Stimulated activated effector memory CD8-positive, alpha-beta T cell treated with anti-CD3 and anti-CD28 coated beads, Interleukin-12 subunit alpha, Interleukin-12 subunit beta, amount 100 ng/mL, for 72 hours (primary cell): ENCODE measurements around the gene CD109.

Experiments used
- ATAC-seq: fragments of 150-1000 bp; cut with Tn5 transposase; 2 replicates; pipeline ENCODE4 v1.10.0; 2021
- DNase-seq, 2 donors: peaks; one replicate each; pipeline ENCODE4 v3.0.0; 2021 to 2022; ENCODE audit warnings: low spot score in 2 of 2
- H3K27ac Mint-ChIP-seq: one replicate; pipeline ENCODE4 v1.8.0; 2022; ENCODE audit warnings: mild to moderate bottlenecking, mixed read lengths
- H3K36me3 Mint-ChIP-seq: one replicate; pipeline ENCODE4 v1.8.0; 2022; ENCODE audit warnings: mild to moderate bottlenecking, mixed read lengths
- H3K4me1 Mint-ChIP-seq: one replicate; pipeline ENCODE4 v1.8.0; 2022; ENCODE audit warnings: mixed read lengths
- H3K4me3 Mint-ChIP-seq: one replicate; pipeline ENCODE4 v1.8.0; 2022; ENCODE audit warnings: mild to moderate bottlenecking, mixed read lengths
- H3K9me3 Mint-ChIP-seq: one replicate; pipeline ENCODE4 v1.8.0; 2022; ENCODE audit warnings: mixed read lengths

CD109 gene

GRCh38 chr6:73695619-73696421, at the start of gene CD109:
Gene CD109, plus strand, starts transcription at chr6:73696203. Its CDS starts 13 bp downstream, at chr6:73696216.
- peak; percentile 93 for ATAC-seq
- Mint-ChIP-seq H3K27ac (peak within 1 kb of the TSS; percentile 96), H3K4me1 (peaks cover 36% of the 10 kb centered on the region), H3K36me3 (peaks cover 24% of the 10 kb centered on the region), H3K4me3 (peak within 1 kb of the TSS; percentile 75), H3K9me3 (no peaks in the 10 kb centered on the region)
- DNase-seq, result peak; percentile 26 to 73

GRCh38 chr6:73648166-73648565, 47.8 kb upstream of the CD109 start:
- Mint-ChIP-seq H3K4me3 (no peak overlapping the region), H3K36me3 (peaks cover 28% of the 10 kb centered on the region), H3K4me1 (peaks cover 11% of the 10 kb centered on the region), H3K9me3 (no peaks in the 10 kb centered on the region), H3K27ac (no peak overlapping the region)
- ATAC-seq (no peak), DNase-seq (no peak)

- Mint-ChIP-seq H3K27ac (no peak overlapping the region), H3K9me3 (no peaks in the 10 kb centered on the region), H3K36me3 (peaks cover 37% of the 10 kb centered on the region), H3K4me1 (peaks cover 16% of the 10 kb centered on the region), H3K4me3 (no peak overlapping the region)
- DNase-seq, result no peak
- no peak for ATAC-seq
Measured at GRCh38 chr6:73649783-73650182, 46.2 kb upstream of the CD109 start.

GRCh38 chr6:73652637-73653570, 43.1 kb upstream of the CD109 start:
- Mint-ChIP-seq H3K27ac (peak overlapping the region; percentile 98), H3K36me3 (peaks cover 42% of the 10 kb centered on the region), H3K4me1 (peaks cover 26% of the 10 kb centered on the region), H3K4me3 (peak overlapping the region; percentile 96), H3K9me3 (no peaks in the 10 kb centered on the region)
- ATAC-seq, result peak; percentile 72
- peak; percentile 48 to 81 for DNase-seq

GRCh38 chr6:73653571-73654424, 42.2 kb upstream of the CD109 start, which contains the start of gene SLC17A5:
Gene SLC17A5, minus strand, starts transcription at chr6:73653992. Its CDS starts 106 bp downstream, at chr6:73653886.
- Mint-ChIP-seq H3K36me3 (peaks cover 36% of the 10 kb centered on the region), H3K9me3 (no peaks in the 10 kb centered on the region), H3K4me1 (peaks cover 30% of the 10 kb centered on the region), H3K27ac (peak within 1 kb of the TSS; percentile 98), H3K4me3 (peak within 1 kb of the TSS; percentile 96)
- DNase-seq (peak; percentile 73 to 92), ATAC-seq (peak; percentile 93)

GRCh38 chr6:73655341-73655917, 40.6 kb upstream of the CD109 start:
- ATAC-seq, result no peak

GRCh38 chr6:73656531-73657145, 39.4 kb upstream of the CD109 start:
- Mint-ChIP-seq H3K4me3 (no peak overlapping the region), H3K27ac (peak overlapping the region; percentile 72), H3K4me1 (peaks cover 30% of the 10 kb centered on the region), H3K9me3 (no peaks in the 10 kb centered on the region), H3K36me3 (peaks cover 18% of the 10 kb centered on the region)
- DNase-seq (no peak), ATAC-seq (no peak)

More at GRCh38 chr6:73655341-73655917, 40.6 kb upstream of the CD109 start:
- Mint-ChIP-seq H3K27ac (peak overlapping the region; percentile 98), H3K36me3 (peaks cover 24% of the 10 kb centered on the region), H3K4me3 (peak overlapping the region; percentile 96), H3K4me1 (peaks cover 30% of the 10 kb centered on the region), H3K9me3 (no peaks in the 10 kb centered on the region)
- DNase-seq, result no peak

- Mint-ChIP-seq H3K4me3 (no peak overlapping the region), H3K9me3 (no peaks in the 10 kb centered on the region), H3K4me1 (peaks cover 30% of the 10 kb centered on the region), H3K36me3 (peaks cover 18% of the 10 kb centered on the region), H3K27ac (peak overlapping the region; percentile 72)
- DNase-seq, result no peak
- ATAC-seq, result no peak
Measured at GRCh38 chr6:73657201-73657600, 38.8 kb upstream of the CD109 start.

- H3K4me3 Mint-ChIP-seq, result no peak overlapping the region
- no peak overlapping the region for H3K27ac Mint-ChIP-seq
- H3K36me3 Mint-ChIP-seq, result no peaks in the 10 kb centered on the region
- ATAC-seq (no peak), DNase-seq (no peak)
- H3K9me3 Mint-ChIP-seq, result no peaks in the 10 kb centered on the region
- H3K4me1 Mint-ChIP-seq, result no peaks in the 10 kb centered on the region
Measured at GRCh38 chr6:73664701-73665100, 31.3 kb upstream of the CD109 start.

GRCh38 chr6:73665686-73666319, 30.2 kb upstream of the CD109 start:
- no peak overlapping the region for H3K4me3 Mint-ChIP-seq
- peak; percentile 90 for ATAC-seq
- no peaks in the 10 kb centered on the region for H3K9me3 Mint-ChIP-seq
- no peak for DNase-seq
- H3K4me1 Mint-ChIP-seq, result no peaks in the 10 kb centered on the region
- no peaks in the 10 kb centered on the region for H3K36me3 Mint-ChIP-seq
- no peak overlapping the region for H3K27ac Mint-ChIP-seq

- ATAC-seq (no peak), DNase-seq (no peak)
- Mint-ChIP-seq H3K4me3 (no peak overlapping the region), H3K9me3 (no peaks in the 10 kb centered on the region), H3K27ac (no peak overlapping the region), H3K36me3 (no peaks in the 10 kb centered on the region), H3K4me1 (no peaks in the 10 kb centered on the region)
Measured at GRCh38 chr6:73666393-73666792, 29.6 kb upstream of the CD109 start.

- Mint-ChIP-seq H3K36me3 (no peaks in the 10 kb centered on the region), H3K27ac (no peak overlapping the region), H3K4me3 (no peak overlapping the region), H3K4me1 (no peaks in the 10 kb centered on the region), H3K9me3 (no peaks in the 10 kb centered on the region)
- DNase-seq, result no peak
- peak; percentile 64 for ATAC-seq
Measured at GRCh38 chr6:73667798-73668197, 28.2 kb upstream of the CD109 start.

GRCh38 chr6:73669005-73669404, 27.0 kb upstream of the CD109 start:
- DNase-seq (no peak), ATAC-seq (no peak)
- no peak overlapping the region for H3K4me3 Mint-ChIP-seq
- no peaks in the 10 kb centered on the region for H3K36me3 Mint-ChIP-seq
- H3K27ac Mint-ChIP-seq, result no peak overlapping the region
- no peaks in the 10 kb centered on the region for H3K4me1 Mint-ChIP-seq
- no peaks in the 10 kb centered on the region for H3K9me3 Mint-ChIP-seq
